HL-60/S4 treated with retinoic acid at 250 ng/mL for 4 days and 3 days (cell line): ENCODE results near the gene TMUB1.

Experiments
- in situ Hi-C: fragments of 300-500 bp; cut with MboI; formaldehyde crosslinking; loops from 2 replicates; pipeline ENCODE4 v1.7.0; 2022; ENCODE audit warnings: low sequenced_read_pairs

Gene TMUB1

GRCh38 chr7:151104411-151105235 lies 21.3 kb upstream of the TMUB1 start:
- in situ Hi-C loops = no loop called here

GRCh38 chr7:151103973-151104372 lies 20.7 kb upstream of the TMUB1 start:
- in situ Hi-C loops = no loop called here

- in situ Hi-C loops = no loop called here
Measured at GRCh38 chr7:151102991-151103390, 19.7 kb upstream of the TMUB1 start.

GRCh38 chr7:151101621-151102396 lies 18.5 kb upstream of the TMUB1 start:
- in situ Hi-C loops = no loop called here

GRCh38 chr7:151100921-151101320 lies 17.6 kb upstream of the TMUB1 start:
- in situ Hi-C loops = no loop called here

- in situ Hi-C loops = no loop called here
Measured at GRCh38 chr7:151099486-151100211, 16.4 kb upstream of the TMUB1 start.

GRCh38 chr7:151095828-151096475 lies 12.7 kb upstream of the TMUB1 start:
- in situ Hi-C loops = no loop called here

- in situ Hi-C loops = no loop called here
Measured at GRCh38 chr7:151095123-151095797, 12.0 kb upstream of the TMUB1 start.

GRCh38 chr7:151094675-151095074 lies 11.4 kb upstream of the TMUB1 start:
- in situ Hi-C loops = no loop called here

GRCh38 chr7:151093748-151094147 lies 10.5 kb upstream of the TMUB1 start:
- in situ Hi-C loops = no loop called here

GRCh38 chr7:151091988-151092387 lies 8.7 kb upstream of the TMUB1 start:
- in situ Hi-C loops = no loop called here

- in situ Hi-C loops = no loop called here
Measured at GRCh38 chr7:151091431-151091830, 8.1 kb upstream of the TMUB1 start.

- in situ Hi-C loops = no loop called here
Measured at GRCh38 chr7:151091003-151091402, 7.7 kb upstream of the TMUB1 start.

- in situ Hi-C loops = no loop called here
Measured at GRCh38 chr7:151089893-151090730, 6.8 kb upstream of the TMUB1 start.

- in situ Hi-C loops = no loop called here
Measured at GRCh38 chr7:151088856-151089699, 5.8 kb upstream of the TMUB1 start.

- in situ Hi-C loops = no loop called here
Measured at GRCh38 chr7:151088019-151088855, 4.9 kb upstream of the TMUB1 start.

GRCh38 chr7:151087245-151088018 lies 4.1 kb upstream of the TMUB1 start:
- in situ Hi-C loops = no loop called here
